B cell (primary cell): Measurements from ENCODE around the gene RNH1. TPM values are rescaled to one million over a fixed set of nuclear protein-coding genes. Genes with fewer than 3 reads are reported as not detected.

Source experiments
- ATAC-seq: fragments of 200-7000 bp; cut with Tn5 transposase; one replicate; pipeline ENCODE4 v1.10.0; 2021; ENCODE audit warnings: low read depth, mild to moderate bottlenecking, moderate number of reproducible peaks, moderate library complexity
- CTCF ChIA-PET: fragments of 350-600 bp; sonication (Branson Sonifier 250); formaldehyde crosslinking; loops from one replicate; lab custom pipeline; 2021; ENCODE audit warnings: antibody characterized with exemption, inconsistent platforms; lab: Charles Lee
- POLR2A ChIA-PET: fragments of 350-600 bp; sonication (Branson Sonifier 250); formaldehyde crosslinking; loops from one replicate; lab custom pipeline; 2021; ENCODE audit warnings: antibody characterized with exemption; lab: Charles Lee
- DNase-seq: peaks from one replicate; pipeline ENCODE4 v3.0.0; 2013
- H2AFZ ChIP-seq: 2 replicates; pipeline ENCODE4 v1.6.1; 2012; ENCODE audit warnings: mild to moderate bottlenecking, low read depth, low read length; ENCODE audit not compliant: insufficient read depth, poor library complexity, severe bottlenecking
- H3K27ac ChIP-seq, 2 donors: 1 replicate in 1 of 2; 2 replicates in 1 of 2; pipeline ENCODE4 v1.5.1; 2012 to 2013; ENCODE audit warnings: low read length in 2 of 2, mild to moderate bottlenecking in 2 of 2, moderate library complexity in 1 of 2
- H3K27me3 ChIP-seq, 4 experiments: fragments of 200-600 bp in 1 of 4; sonication (generic) in 1 of 4; replicated peaks in 1 of 4; 1 replicate in 2 of 4; 2 replicates in 2 of 4; pipeline versions ENCODE4 v1.6.1 to v1.7.0; 2013 to 2016; ENCODE audit warnings: low read length in 3 of 4, mild to moderate bottlenecking in 2 of 4, mixed read lengths in 1 of 4, moderate library complexity in 1 of 4; ENCODE audit not compliant: insufficient read depth in 4 of 4, control insufficient read depth in 3 of 4; ENCODE audit errors: control extremely low read depth in 1 of 4
- H3K36me3 ChIP-seq, 2 experiments: replicated peaks in 1 of 2; 1 replicate in 1 of 2; 2 replicates in 1 of 2; pipeline versions ENCODE4 v1.6.1 to v1.7.1; 2013; ENCODE audit warnings: low read length in 1 of 2; ENCODE audit not compliant: insufficient read depth in 2 of 2, control insufficient read depth in 1 of 2; ENCODE audit errors: control extremely low read depth in 1 of 2, extremely low read depth in 1 of 2
- H3K4me1 ChIP-seq, 2 donors: fragments of 200-600 bp in 1 of 2; sonication (generic) in 1 of 2; 1 replicate in 1 of 2; 2 replicates in 1 of 2; pipeline versions ENCODE4 v1.5.1 to v1.6.1; 2013 to 2017; ENCODE audit warnings: low read length in 2 of 2; ENCODE audit not compliant: control insufficient read depth in 2 of 2, insufficient read depth in 2 of 2
- H3K4me2 ChIP-seq: replicated peaks from 2 replicates; pipeline ENCODE3; 2012; ENCODE audit warnings: mild to moderate bottlenecking, low read depth, low read length; ENCODE audit not compliant: poor library complexity, severe bottlenecking
- H3K4me3 ChIP-seq, 5 experiments: fragments of 200-600 bp in 1 of 5; sonication (generic) in 1 of 5; 1 replicate in 3 of 5; 2 replicates in 2 of 5; pipeline versions ENCODE4 v1.5.1 to v1.7.0; 2011 to 2016; ENCODE audit warnings: low read length in 4 of 5, mild to moderate bottlenecking in 4 of 5, low read depth in 2 of 5, control low read depth in 1 of 5, moderate library complexity in 1 of 5; ENCODE audit not compliant: insufficient read depth in 1 of 5; ENCODE audit errors: control extremely low read depth in 1 of 5, extremely low read depth in 1 of 5
- H3K79me2 ChIP-seq: fragments of 200-600 bp; sonication (generic); one replicate; pipeline ENCODE4 v1.6.0; 2016; ENCODE audit warnings: low read length; ENCODE audit not compliant: control insufficient read depth, insufficient read depth
- H3K9ac ChIP-seq: fragments of 200-600 bp; sonication (generic); 2 replicates; pipeline ENCODE4 v1.6.1; 2017; ENCODE audit warnings: mild to moderate bottlenecking, low read length, moderate library complexity
- H3K9me3 ChIP-seq, 3 donors: one replicate each; pipeline versions ENCODE4 v1.6.1 to v1.7.1; 2013; ENCODE audit warnings: low read length in 2 of 3; ENCODE audit not compliant: control insufficient read depth in 2 of 3, insufficient read depth in 1 of 3; ENCODE audit errors: control extremely low read depth in 1 of 3
- H4K20me1 ChIP-seq: 2 replicates; pipeline ENCODE4 v1.6.0; 2012; ENCODE audit warnings: mild to moderate bottlenecking, low read length; ENCODE audit not compliant: insufficient read depth, control insufficient read depth, poor library complexity, severe bottlenecking
- H3K27ac Mint-ChIP-seq: one replicate; pipeline ENCODE4 v1.8.0; 2021; ENCODE audit warnings: mixed read lengths
- H3K27me3 Mint-ChIP-seq: one replicate; pipeline ENCODE4 v1.8.0; 2021; ENCODE audit warnings: mixed read lengths
- H3K4me1 Mint-ChIP-seq: one replicate; pipeline ENCODE4 v1.8.0; 2021; ENCODE audit warnings: mixed read lengths
- H3K4me3 Mint-ChIP-seq: one replicate; pipeline ENCODE4 v1.8.0; 2021; ENCODE audit warnings: mixed read lengths
- H3K9me3 Mint-ChIP-seq: one replicate; pipeline ENCODE4 v1.8.0; 2022; ENCODE audit warnings: mixed read lengths; ENCODE audit not compliant: insufficient read depth
- CTCF ChIP-seq: fragments of 200-600 bp; IDR thresholded peaks from one replicate; pipeline ENCODE4 v1.8.0; 2022; ENCODE audit warnings: antibody characterized with exemption, mild to moderate bottlenecking
- EZH2 ChIP-seq: IDR thresholded peaks from 2 replicates; pipeline ENCODE4 v1.6.1; 2012; ENCODE audit warnings: borderline replicate concordance, low read depth, mild to moderate bottlenecking, moderate library complexity, low read length; ENCODE audit not compliant: insufficient read depth, poor library complexity, severe bottlenecking
- WGBS: methylation state at CpG from one replicate; pipeline ENCODE4 v1.1.5; 2013; ENCODE audit warnings: missing lambda C conversion rate; ENCODE audit not compliant: insufficient coverage; 5-methylcytosine and 5-hydroxymethylcytosine counted together
- intact Hi-C: fragments of 100-400 bp; cut with micrococcal nuclease; formaldehyde crosslinking; loops from one replicate; pipeline ENCODE4 v1.10.0; 2022
- polyA plus RNA-seq: library from polyadenylated mRNA; depleted of rRNA; stranded (reverse); fragments of >200 nt; gene quantifications from 2 replicates; pipeline ENCODE4 v1.2.3, GENCODE V29; 2012
- total RNA-seq, 2 donors: library from RNA; stranded (reverse); fragments of 120-200 nt in 1 of 2; gene quantifications; 1 replicate in 1 of 2; 2 replicates in 1 of 2; pipeline versions ENCODE4 v1.2.3 to v1.2.4, GENCODE V29; 2013 to 2022

Gene RNH1
- total and polyA plus RNA-seq, 2 donors (not counting 1 experiment from before 2014, with no cell fraction given): 81.0 to 159 TPM

GRCh38 chr11:550746-551085 lies 43.7 kb upstream of the RNH1 start:
- TF ChIP-seq EZH2 (no peak), CTCF (no peak)
- Histone ChIP-seq H3K36me3 (peaks cover 0 to 7% of the 10 kb centered on the region in 2 experiments), H2AFZ (no peak overlapping the region), H3K9me3 (no peaks in the 10 kb centered on the region), H3K4me2 (no peak overlapping the region), H3K27me3 (peaks cover 0 to 4% (median 2%) of the 10 kb centered on the region in 4 experiments), H3K9ac (no peak overlapping the region), H3K79me2 (no peaks in the 10 kb centered on the region), H4K20me1 (peaks cover 11% of the 10 kb centered on the region), H3K27ac (no peak overlapping the region), H3K4me3 (no peak overlapping the region), H3K4me1 (peaks cover 8 to 16% of the 10 kb centered on the region in 2 donors)
- Mint-ChIP-seq H3K4me3 (no peak overlapping the region), H3K27me3 (no peaks in the 10 kb centered on the region), H3K9me3 (no peaks in the 10 kb centered on the region), H3K4me1 (peaks cover 10% of the 10 kb centered on the region), H3K27ac (no peak overlapping the region)
- WGBS: 87% methylated on average over 3 of the region's 5 CpGs
- POLR2A ChIA-PET: interaction anchor here (0.7 kb wide), 1 partner anchor 183 kb away, joined by 3 read pairs; no protein-coding TSS in a partner anchor
- intact Hi-C loops: no loop called here
- DNase-seq (no peak), ATAC-seq (no peak)
- CTCF ChIA-PET: interaction anchor here (0.5 to 1.0 kb wide), 2 partner anchors 173 to 346 kb away, joined by 3 to 6 read pairs; no protein-coding TSS in a partner anchor

DNA sequence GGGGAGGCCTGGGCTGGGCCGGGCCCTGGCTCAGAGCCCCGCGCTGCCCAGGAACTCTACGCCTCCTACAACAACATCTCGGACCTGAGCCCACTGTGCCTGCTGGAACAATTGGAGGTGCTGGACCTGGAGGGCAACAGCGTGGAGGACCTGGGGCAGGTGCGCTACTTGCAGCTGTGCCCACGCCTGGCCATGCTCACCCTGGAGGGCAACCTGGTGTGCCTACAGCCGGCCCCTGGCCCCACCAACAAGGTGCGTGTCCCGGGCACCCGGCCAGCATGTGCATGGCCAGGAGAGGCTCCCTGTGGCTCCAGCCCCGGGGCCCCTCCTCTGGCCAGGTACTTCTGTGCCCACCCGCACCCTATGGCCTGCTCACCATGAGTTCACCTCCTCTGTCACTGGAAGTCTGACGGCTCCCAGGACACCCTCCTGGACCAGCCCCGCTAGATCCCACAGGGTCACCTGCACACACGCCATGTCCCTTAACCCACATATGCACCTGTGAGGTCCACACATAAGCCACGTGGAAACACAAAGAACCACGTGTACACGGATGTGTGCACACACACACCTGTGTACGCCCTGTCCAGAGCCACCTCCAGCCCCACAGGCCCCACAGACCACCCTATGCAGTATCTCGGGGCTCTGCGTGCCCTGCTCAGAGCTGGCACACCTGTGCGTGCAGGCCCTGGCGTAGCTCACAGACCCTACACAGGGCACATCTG lies 43.1 kb upstream of the RNH1 start:
- ATAC-seq: no peak
- no peak overlapping the region for H3K4me3 ChIP-seq
- ChIA-PET POLR2A (interaction anchor here (0.7 kb wide), 1 partner anchor 183 kb away, joined by 3 read pairs; no protein-coding TSS in a partner anchor), CTCF (interaction anchor here (1.0 kb wide), 1 partner anchor 173 kb away, joined by 6 read pairs; no protein-coding TSS in a partner anchor)
- Mint-ChIP-seq H3K4me3 (no peak overlapping the region), H3K27me3 (no peaks in the 10 kb centered on the region), H3K9me3 (no peaks in the 10 kb centered on the region), H3K27ac (no peak overlapping the region), H3K4me1 (peaks cover 10% of the 10 kb centered on the region)
- H3K27me3 ChIP-seq: peaks cover 0 to 4% (median 2%) of the 10 kb centered on the region in 4 experiments
- H4K20me1 ChIP-seq: peaks cover 11% of the 10 kb centered on the region
- DNase-seq: no peak
- WGBS: 98% methylated on average over 25 of the region's 25 CpGs
- H3K79me2 ChIP-seq: no peaks in the 10 kb centered on the region
- H3K36me3 ChIP-seq: peaks cover 0 to 7% of the 10 kb centered on the region in 2 experiments
- no peak overlapping the region for H3K9ac ChIP-seq
- TF ChIP-seq EZH2: no peak
- TF ChIP-seq CTCF: no peak
- no peak overlapping the region for H2AFZ ChIP-seq
- H3K27ac ChIP-seq: no peak overlapping the region
- H3K4me2 ChIP-seq: no peak overlapping the region
- H3K4me1 ChIP-seq: peaks cover 8 to 16% of the 10 kb centered on the region in 2 donors
- no peaks in the 10 kb centered on the region for H3K9me3 ChIP-seq
- intact Hi-C loops: no loop called here
